RWPE2 (cell line): ENCODE results near the gene KTN1.

Experiments
- ATAC-seq: fragments of 200-7000 bp; cut with Tn5 transposase; 3 replicates; pipeline ENCODE4 v1.9.1; 2021; ENCODE audit warnings: low read depth
- DNase-seq: peaks from one replicate; pipeline ENCODE4 v3.0.0-alpha.2; 2020; ENCODE audit warnings: low spot score
- H3K27ac ChIP-seq: fragments of 450-650 bp; 2 replicates; pipeline ENCODE4 v1.5.1; 2017; ENCODE audit warnings: mild to moderate bottlenecking; ENCODE audit not compliant: poor library complexity, severe bottlenecking
- H3K27me3 ChIP-seq: fragments of 250-450 bp; sonication (Bioruptor Pico); 2 replicates; pipeline ENCODE4 v1.5.1; 2021; ENCODE audit warnings: mild to moderate bottlenecking, moderate library complexity; ENCODE audit not compliant: insufficient read depth, poor library complexity, severe bottlenecking
- H3K36me3 ChIP-seq: fragments of 250-450 bp; sonication (Bioruptor Pico); 2 replicates; pipeline ENCODE4 v1.5.1; 2020; ENCODE audit warnings: low read depth, mild to moderate bottlenecking, moderate library complexity
- H3K4me1 ChIP-seq: fragments of 250-450 bp; sonication (Bioruptor Pico); 2 replicates; pipeline ENCODE4 v1.5.1; 2021; ENCODE audit warnings: mild to moderate bottlenecking, moderate library complexity; ENCODE audit not compliant: insufficient read depth, poor library complexity, severe bottlenecking
- H3K4me3 ChIP-seq: fragments of 250-450 bp; sonication (Bioruptor Pico); 2 replicates; pipeline ENCODE4 v1.5.1; 2021; ENCODE audit warnings: mild to moderate bottlenecking, moderate library complexity; ENCODE audit not compliant: severe bottlenecking
- H3K9me3 ChIP-seq: fragments of 250-450 bp; sonication (Bioruptor Pico); 2 replicates; pipeline ENCODE4 v1.5.1; 2021; ENCODE audit warnings: mild to moderate bottlenecking, moderate library complexity; ENCODE audit not compliant: severe bottlenecking
- CTCF ChIP-seq: fragments of 450-650 bp; IDR thresholded peaks from one replicate; pipeline ENCODE4 v1.5.1; 2017; ENCODE audit warnings: mild to moderate bottlenecking, moderate library complexity; ENCODE audit not compliant: poor library complexity, severe bottlenecking

KTN1 gene

DNA sequence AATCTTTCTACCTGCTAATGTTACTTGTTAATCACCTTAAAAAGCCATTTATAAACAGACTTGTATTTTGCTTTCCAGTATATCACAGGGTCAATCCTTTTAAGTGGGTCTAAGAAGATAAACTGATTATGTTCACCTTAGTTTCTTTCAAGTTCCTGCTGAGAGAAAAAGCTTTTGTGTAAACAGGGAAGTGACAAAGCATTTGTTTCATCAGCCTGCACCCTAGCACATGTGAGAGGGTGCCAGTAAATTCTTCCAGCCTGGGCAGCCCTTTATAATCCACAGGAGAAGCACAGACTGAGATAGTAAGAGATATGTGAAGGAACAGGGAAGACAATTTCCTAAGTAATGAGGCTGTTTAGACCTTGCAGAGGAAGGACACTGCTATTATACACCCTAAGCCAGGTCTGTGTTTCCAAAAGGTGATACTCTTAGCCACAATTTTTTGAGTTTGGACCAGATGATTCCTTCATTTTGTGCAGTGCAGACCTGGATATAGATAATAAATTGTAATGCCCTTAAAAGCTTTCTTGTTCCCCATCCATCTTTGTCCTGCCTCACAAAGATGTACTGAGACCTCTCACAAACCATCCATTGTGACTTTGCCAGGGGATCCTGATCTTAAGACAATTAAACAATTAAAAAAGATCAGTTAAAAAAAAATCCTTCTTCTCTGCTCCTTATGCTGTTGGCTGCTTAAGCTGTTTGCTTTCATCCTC, 150.7 kb downstream of the KTN1 start:
- Histone ChIP-seq H3K27ac (no peak overlapping the region), H3K4me3 (no peak overlapping the region), H3K4me1 (peaks cover 3% of the 10 kb centered on the region), H3K9me3 (no peaks in the 10 kb centered on the region), H3K36me3 (no peaks in the 10 kb centered on the region), H3K27me3 (no peaks in the 10 kb centered on the region)
- TF ChIP-seq CTCF = no peak
- ATAC-seq (no peak), DNase-seq (no peak)

DNA sequence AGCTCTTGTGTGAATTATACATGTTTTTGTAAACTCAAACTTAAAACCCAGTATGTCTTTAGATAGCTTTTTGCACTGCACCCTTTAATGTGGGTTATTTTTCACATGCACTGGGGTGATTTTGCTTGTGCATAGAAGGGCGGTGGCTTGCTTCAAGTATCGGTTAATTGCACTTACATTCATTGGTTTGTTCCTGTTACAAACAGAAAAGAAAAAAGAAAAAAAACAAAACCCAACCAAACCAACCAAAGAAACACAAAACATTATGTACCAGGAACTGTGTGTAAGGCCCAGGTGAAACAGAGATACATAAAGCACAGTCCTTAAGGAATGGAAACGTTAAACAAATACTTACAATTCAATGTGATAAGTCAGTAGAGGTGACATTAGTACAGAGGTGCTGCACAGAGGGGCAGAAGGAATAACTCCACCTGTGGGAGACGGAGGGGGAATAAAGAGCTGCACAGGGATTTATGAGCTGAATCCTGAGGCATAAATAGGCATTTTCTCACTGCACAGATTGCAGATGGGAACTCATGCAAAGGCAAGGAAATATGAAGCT, 151.4 kb downstream of the KTN1 start:
- DNase-seq = no peak
- Histone ChIP-seq H3K9me3 (no peaks in the 10 kb centered on the region), H3K4me1 (peaks cover 3% of the 10 kb centered on the region), H3K27ac (no peak overlapping the region), H3K36me3 (no peaks in the 10 kb centered on the region), H3K4me3 (no peak overlapping the region), H3K27me3 (no peaks in the 10 kb centered on the region)
- TF ChIP-seq CTCF = no peak
- ATAC-seq = no peak

DNA sequence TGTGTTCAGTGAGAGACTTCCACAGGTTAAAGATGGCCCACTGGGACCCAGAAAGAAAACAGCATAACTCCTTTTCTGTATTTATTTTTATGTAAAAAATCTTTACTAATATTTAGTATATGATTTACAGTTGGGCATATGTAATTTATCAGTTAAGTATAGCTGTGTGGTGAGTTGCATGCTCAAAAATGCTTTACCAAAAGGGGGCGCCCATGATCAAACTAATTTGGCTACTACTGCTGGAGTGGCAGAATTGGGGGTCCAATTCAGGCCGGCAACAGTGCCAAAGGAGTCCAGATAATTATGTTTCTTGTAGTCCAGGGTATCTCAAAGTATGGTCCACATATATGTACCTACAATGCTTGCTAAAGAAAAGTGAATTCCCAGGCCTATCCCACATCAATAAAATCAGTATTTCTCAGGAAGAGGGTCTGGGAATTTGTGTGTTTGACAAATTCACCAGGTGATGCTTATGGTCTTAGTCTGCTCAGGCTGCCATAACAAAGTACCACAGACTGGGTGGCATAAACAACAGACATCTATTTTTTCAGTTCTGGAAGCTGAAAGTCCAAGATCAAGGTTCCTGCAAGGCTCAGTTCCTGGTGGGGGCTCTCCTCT, 152.0 kb downstream of the KTN1 start:
- Histone ChIP-seq H3K27me3 (no peaks in the 10 kb centered on the region), H3K36me3 (no peaks in the 10 kb centered on the region), H3K4me3 (no peak overlapping the region), H3K9me3 (no peaks in the 10 kb centered on the region), H3K4me1 (peaks cover 3% of the 10 kb centered on the region), H3K27ac (no peak overlapping the region)
- peak; percentile 78 for TF ChIP-seq CTCF
- DNase-seq = no peak
- no peak for ATAC-seq

- Histone ChIP-seq H3K27me3 (no peaks in the 10 kb centered on the region), H3K4me3 (no peak overlapping the region), H3K9me3 (no peaks in the 10 kb centered on the region), H3K27ac (no peak overlapping the region), H3K4me1 (peaks cover 3% of the 10 kb centered on the region), H3K36me3 (no peaks in the 10 kb centered on the region)
- ATAC-seq = no peak
- no peak for TF ChIP-seq CTCF
- no peak for DNase-seq
These were observed 153.6 kb downstream of the KTN1 start for GRCh38 chr14:55733599-55733998.
